Activated CD4-positive, alpha-beta T cell treated with anti-CD3 and anti-CD28 coated beads, Interleukin-2, amount 10 ng/mL, durations not matched to agents 24 days and 14 days (primary cell): ENCODE measurements around the gene ALDH1L2. TPM values are rescaled to one million over a fixed set of nuclear protein-coding genes. Genes with fewer than 3 reads are reported as not detected.

Source experiments
- DNase-seq: peaks from one replicate; pipeline ENCODE4 v3.0.0; 2022
- H3K27ac Mint-ChIP-seq: one replicate; pipeline ENCODE4 v1.8.0; 2022; ENCODE audit warnings: mild to moderate bottlenecking, mixed read lengths
- H3K27me3 Mint-ChIP-seq: one replicate; pipeline ENCODE4 v1.8.0; 2022; ENCODE audit warnings: mixed read lengths
- H3K36me3 Mint-ChIP-seq: one replicate; pipeline ENCODE4 v1.8.0; 2022; ENCODE audit warnings: low read depth, mild to moderate bottlenecking, mixed read lengths
- H3K4me1 Mint-ChIP-seq: one replicate; pipeline ENCODE4 v1.8.0; 2021; ENCODE audit warnings: mixed read lengths
- H3K4me3 Mint-ChIP-seq: one replicate; pipeline ENCODE4 v1.8.0; 2022; ENCODE audit warnings: mild to moderate bottlenecking, moderate library complexity, mixed read lengths
- H3K9me3 Mint-ChIP-seq: one replicate; pipeline ENCODE4 v1.8.0; 2021; ENCODE audit warnings: mixed read lengths
- intact Hi-C: fragments of 100-400 bp; cut with micrococcal nuclease; formaldehyde crosslinking; loops from one replicate; pipeline ENCODE4 v1.15.1; 2023
- total RNA-seq: library from RNA; stranded (reverse); gene quantifications from 2 replicates; pipeline ENCODE4 v1.2.3, GENCODE V29; 2022

Gene ALDH1L2
- total RNA-seq, 1 donor from 2014 or later = 1.3 TPM

- Mint-ChIP-seq H3K9me3 (no peaks in the 10 kb centered on the region), H3K27ac (no peak overlapping the region), H3K4me1 (no peaks in the 10 kb centered on the region), H3K27me3 (peaks cover 16% of the 10 kb centered on the region), H3K36me3 (no peaks in the 10 kb centered on the region), H3K4me3 (no peak overlapping the region)
- DNase-seq = no peak
- intact Hi-C loops = no loop called here
Observed at GRCh38 chr12:105076098-105076497, 8.2 kb downstream of the ALDH1L2 start.

GRCh38 chr12:105072888-105073488 lies 11.3 kb downstream of the ALDH1L2 start:
- H3K9me3 Mint-ChIP-seq = no peaks in the 10 kb centered on the region
- no peak overlapping the region for H3K4me3 Mint-ChIP-seq
- H3K27me3 Mint-ChIP-seq = peaks cover 7% of the 10 kb centered on the region
- DNase-seq = no peak
- H3K36me3 Mint-ChIP-seq = no peaks in the 10 kb centered on the region
- H3K4me1 Mint-ChIP-seq = no peaks in the 10 kb centered on the region
- intact Hi-C loops = no loop called here
- no peak overlapping the region for H3K27ac Mint-ChIP-seq

- Mint-ChIP-seq H3K9me3 (no peaks in the 10 kb centered on the region), H3K27me3 (peaks cover 7% of the 10 kb centered on the region), H3K4me3 (no peak overlapping the region), H3K27ac (no peak overlapping the region), H3K36me3 (no peaks in the 10 kb centered on the region), H3K4me1 (no peaks in the 10 kb centered on the region)
- no peak for DNase-seq
- intact Hi-C loops = no loop called here
Observed at GRCh38 chr12:105071981-105072380, 12.3 kb downstream of the ALDH1L2 start.

DNA sequence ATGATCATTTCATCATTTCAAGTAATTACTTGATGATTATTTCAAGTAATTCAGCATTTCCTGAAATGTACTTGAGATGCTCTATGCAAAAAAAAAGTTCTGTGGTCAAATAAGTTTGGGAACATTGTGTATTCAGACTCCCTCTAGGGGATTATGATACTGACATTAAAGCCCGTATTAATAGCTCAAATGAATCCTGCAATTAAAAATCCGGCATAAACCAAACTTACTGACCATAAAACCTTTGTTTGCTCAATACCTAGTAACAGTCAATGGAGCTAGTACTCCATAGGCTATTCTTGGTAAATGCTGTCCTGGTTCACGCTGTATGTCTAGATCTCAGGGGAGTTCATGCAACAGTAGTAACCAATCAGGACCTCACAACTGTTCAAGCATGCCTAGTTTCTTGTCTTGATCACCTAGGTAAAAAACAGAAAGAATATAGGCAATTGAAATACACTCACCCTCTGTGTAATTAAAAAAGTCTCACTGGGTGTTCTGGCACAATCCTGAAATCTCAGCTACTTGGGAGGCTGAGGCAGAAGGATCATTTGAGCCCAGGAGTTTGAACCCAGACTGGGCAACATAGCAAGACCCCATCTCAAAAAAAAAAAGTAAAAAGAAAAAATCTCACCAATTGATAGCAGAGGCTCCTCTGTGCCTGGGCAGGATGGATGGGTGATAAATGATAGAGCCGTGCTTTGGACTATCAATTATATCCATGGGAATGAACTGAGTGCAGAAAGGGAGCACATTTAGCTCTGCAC lies 14.1 kb downstream of the ALDH1L2 start:
- intact Hi-C loops = no loop called here

GRCh38 chr12:105067511-105068031 lies 16.7 kb downstream of the ALDH1L2 start:
- H3K27ac Mint-ChIP-seq = no peak overlapping the region
- H3K36me3 Mint-ChIP-seq = no peaks in the 10 kb centered on the region
- intact Hi-C loops = no loop called here
- no peak overlapping the region for H3K4me3 Mint-ChIP-seq
- H3K9me3 Mint-ChIP-seq = no peaks in the 10 kb centered on the region
- no peak for DNase-seq
- H3K4me1 Mint-ChIP-seq = no peaks in the 10 kb centered on the region
- H3K27me3 Mint-ChIP-seq = peaks cover 13% of the 10 kb centered on the region

More for the DNA sequence above, 14.1 kb downstream of the ALDH1L2 start:
- Mint-ChIP-seq H3K27ac (no peak overlapping the region), H3K9me3 (no peaks in the 10 kb centered on the region), H3K36me3 (no peaks in the 10 kb centered on the region), H3K27me3 (peaks cover 13% of the 10 kb centered on the region), H3K4me3 (no peak overlapping the region), H3K4me1 (no peaks in the 10 kb centered on the region)
- DNase-seq = no peak

GRCh38 chr12:105064564-105065178 lies 19.6 kb downstream of the ALDH1L2 start:
- no peak overlapping the region for H3K4me3 Mint-ChIP-seq
- no peaks in the 10 kb centered on the region for H3K36me3 Mint-ChIP-seq
- no peak overlapping the region for H3K27ac Mint-ChIP-seq
- H3K9me3 Mint-ChIP-seq = no peaks in the 10 kb centered on the region
- intact Hi-C loops = no loop called here
- H3K4me1 Mint-ChIP-seq = no peaks in the 10 kb centered on the region
- peaks cover 8% of the 10 kb centered on the region for H3K27me3 Mint-ChIP-seq
- DNase-seq = peak; percentile 50

GRCh38 chr12:105060715-105061378 lies 23.4 kb downstream of the ALDH1L2 start:
- H3K4me1 Mint-ChIP-seq = no peaks in the 10 kb centered on the region
- H3K9me3 Mint-ChIP-seq = no peaks in the 10 kb centered on the region
- no peak overlapping the region for H3K27ac Mint-ChIP-seq
- peaks cover 4% of the 10 kb centered on the region for H3K27me3 Mint-ChIP-seq
- intact Hi-C loops = no loop called here
- peaks cover 2% of the 10 kb centered on the region for H3K36me3 Mint-ChIP-seq
- DNase-seq = peak; percentile 53
- H3K4me3 Mint-ChIP-seq = no peak overlapping the region

GRCh38 chr12:105057174-105057573 lies 27.1 kb downstream of the ALDH1L2 start:
- Mint-ChIP-seq H3K36me3 (peaks cover 8% of the 10 kb centered on the region), H3K4me1 (peaks cover 4% of the 10 kb centered on the region), H3K9me3 (no peaks in the 10 kb centered on the region), H3K27me3 (peaks cover 3% of the 10 kb centered on the region), H3K4me3 (no peak overlapping the region), H3K27ac (no peak overlapping the region)
- DNase-seq = no peak
- intact Hi-C loops = loop anchor here (10.0 kb wide), 1 partner anchor 182 kb away; no protein-coding TSS in a partner anchor

GRCh38 chr12:105053116-105053572 lies 31.1 kb downstream of the ALDH1L2 start:
- intact Hi-C loops = loop anchor here (1.0 to 10.0 kb wide), 7 partner anchors 66 to 851 kb away; partner anchors contain the start of genes NOPCHAP1 and SLC41A2
- peaks cover 3% of the 10 kb centered on the region for H3K27me3 Mint-ChIP-seq
- H3K36me3 Mint-ChIP-seq = peaks cover 10% of the 10 kb centered on the region
- peak; percentile 94 for DNase-seq
- no peak overlapping the region for H3K27ac Mint-ChIP-seq
- no peak overlapping the region for H3K4me3 Mint-ChIP-seq
- H3K4me1 Mint-ChIP-seq = peaks cover 4% of the 10 kb centered on the region
- no peaks in the 10 kb centered on the region for H3K9me3 Mint-ChIP-seq

- Mint-ChIP-seq H3K36me3 (peaks cover 10% of the 10 kb centered on the region), H3K4me3 (no peak overlapping the region), H3K9me3 (no peaks in the 10 kb centered on the region), H3K27me3 (peaks cover 3% of the 10 kb centered on the region), H3K4me1 (peaks cover 4% of the 10 kb centered on the region), H3K27ac (no peak overlapping the region)
- intact Hi-C loops = loop anchor here (2.0 to 10.0 kb wide), 5 partner anchors 65 to 850 kb away; partner anchors contain the start of genes NOPCHAP1 and SLC41A2
- DNase-seq = no peak
Observed at GRCh38 chr12:105051981-105052380, 32.3 kb downstream of the ALDH1L2 start.

GRCh38 chr12:105048315-105048714 lies 35.9 kb downstream of the ALDH1L2 start:
- Mint-ChIP-seq H3K4me3 (no peak overlapping the region), H3K27ac (no peak overlapping the region), H3K36me3 (peaks cover 1% of the 10 kb centered on the region), H3K4me1 (peaks cover 4% of the 10 kb centered on the region), H3K27me3 (no peaks in the 10 kb centered on the region), H3K9me3 (peaks cover 3% of the 10 kb centered on the region)
- DNase-seq = no peak
- intact Hi-C loops = no loop called here

DNA sequence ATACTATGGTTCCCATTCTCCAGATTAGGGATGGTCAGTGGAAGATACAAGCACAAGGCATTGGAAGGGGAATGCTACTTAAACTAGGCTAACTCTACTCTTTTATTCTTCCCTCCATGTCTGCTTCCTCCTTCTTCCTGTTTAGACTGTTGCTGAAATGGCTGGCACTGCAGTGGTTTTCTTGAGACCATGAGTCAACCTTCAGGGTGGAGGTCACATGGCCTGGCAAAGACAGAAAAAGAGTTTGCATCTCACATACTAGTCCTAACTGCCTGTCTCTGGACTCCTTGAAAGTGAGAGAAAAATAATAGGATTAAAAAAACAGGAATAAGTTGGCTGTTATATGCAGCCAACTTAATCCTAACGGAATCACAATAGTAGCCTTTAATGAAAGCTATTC lies 37.0 kb downstream of the ALDH1L2 start:
- H3K27me3 Mint-ChIP-seq = no peaks in the 10 kb centered on the region
- peaks cover 1% of the 10 kb centered on the region for H3K36me3 Mint-ChIP-seq
- no peaks in the 10 kb centered on the region for H3K4me1 Mint-ChIP-seq
- H3K4me3 Mint-ChIP-seq = no peak overlapping the region
- no peak overlapping the region for H3K27ac Mint-ChIP-seq
- H3K9me3 Mint-ChIP-seq = peaks cover 3% of the 10 kb centered on the region
- intact Hi-C loops = no loop called here
- DNase-seq = no peak

DNA sequence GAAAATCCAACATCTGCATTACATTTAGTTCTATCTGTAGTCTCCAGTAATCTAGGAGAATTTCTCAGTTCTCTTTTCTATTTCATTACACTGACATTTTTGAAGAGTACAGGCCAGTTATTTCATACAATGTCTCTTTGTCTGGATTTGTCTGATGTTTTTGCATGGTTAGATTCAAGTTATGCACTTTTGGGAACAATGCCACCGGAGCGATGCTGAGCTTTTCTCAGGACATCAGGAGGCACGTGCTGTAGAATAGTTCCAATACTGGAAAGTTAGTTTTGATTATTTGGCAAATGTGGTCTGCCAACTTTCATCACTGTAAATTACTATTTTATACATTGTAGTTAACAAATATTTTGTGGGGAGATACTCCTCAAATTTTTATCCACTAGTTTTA lies 43.1 kb downstream of the ALDH1L2 start:
- Mint-ChIP-seq H3K4me3 (no peak overlapping the region), H3K36me3 (no peaks in the 10 kb centered on the region), H3K4me1 (peaks cover 16% of the 10 kb centered on the region), H3K27ac (no peak overlapping the region), H3K9me3 (peaks cover 3% of the 10 kb centered on the region), H3K27me3 (no peaks in the 10 kb centered on the region)
- intact Hi-C loops = no loop called here
- no peak for DNase-seq
